MM.1S (cell line): Measurements from ENCODE around the gene SYPL1.

Source experiments
- CTCF ChIP-seq: fragments of 300-600 bp; sonication (generic); IDR thresholded peaks from 2 replicates; pipeline ENCODE4 v1.5.1; 2016; ENCODE audit warnings: antibody characterized with exemption, low read length, mixed read lengths
- EZH2 ChIP-seq: fragments of 300-600 bp; sonication (generic); optimal IDR thresholded peaks from 2 replicates; pipeline ENCODE3; 2017; ENCODE audit warnings: low read depth, mild to moderate bottlenecking, antibody characterized with exemption, low read length, mixed read lengths
- EZH2phosphoT487 ChIP-seq: fragments of 300-600 bp; sonication (generic); IDR thresholded peaks from 2 replicates; pipeline ENCODE4 v1.6.1; 2018; ENCODE audit warnings: antibody characterized with exemption, low read length

GRCh38 chr7:106064771-106065574 lies 47.1 kb downstream of the SYPL1 start:
- TF ChIP-seq CTCF = no peak
- no peak for TF ChIP-seq EZH2
- no peak for TF ChIP-seq EZH2phosphoT487
